Measurements from ENCODE around the gene HOXA13.

HOXA13 gene

DNA sequence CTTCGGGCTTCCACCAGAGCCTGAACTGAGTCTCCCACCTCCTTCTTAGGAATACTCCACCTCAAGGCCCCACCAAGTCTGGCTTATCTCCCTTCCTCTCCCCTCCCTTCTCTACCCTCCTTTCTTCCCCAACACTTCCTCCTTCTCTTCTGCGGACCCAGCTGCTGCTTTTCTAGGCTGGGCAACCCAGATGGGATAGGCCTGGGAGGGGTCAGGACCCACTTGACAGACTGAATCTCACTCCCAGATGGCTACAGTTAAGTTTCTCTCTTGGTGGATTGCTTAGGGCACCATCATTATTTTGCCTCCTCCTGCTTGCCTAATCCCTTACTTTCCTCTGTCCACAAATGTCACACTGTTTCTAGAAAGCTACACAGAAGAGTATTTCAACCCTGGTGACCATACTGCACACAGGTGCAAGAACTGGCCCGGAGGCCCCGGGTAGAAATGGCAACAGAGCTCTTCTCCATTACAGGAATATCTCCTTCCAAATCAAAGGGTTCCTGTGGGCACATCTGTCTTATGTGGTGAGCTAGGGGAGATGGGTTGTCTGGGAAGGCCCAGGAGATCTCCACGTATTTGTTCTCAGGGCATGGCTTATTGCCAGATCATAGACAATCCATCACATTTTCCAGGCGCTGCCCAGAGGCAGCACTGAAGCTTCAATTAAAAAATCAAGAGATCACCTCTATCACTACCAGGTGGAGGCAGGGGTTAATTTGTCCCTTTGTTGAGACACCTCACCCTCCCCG is 9.7 kb downstream of the HOXA13 start (continued):
- TF ChIP-seq, protein P1, sequence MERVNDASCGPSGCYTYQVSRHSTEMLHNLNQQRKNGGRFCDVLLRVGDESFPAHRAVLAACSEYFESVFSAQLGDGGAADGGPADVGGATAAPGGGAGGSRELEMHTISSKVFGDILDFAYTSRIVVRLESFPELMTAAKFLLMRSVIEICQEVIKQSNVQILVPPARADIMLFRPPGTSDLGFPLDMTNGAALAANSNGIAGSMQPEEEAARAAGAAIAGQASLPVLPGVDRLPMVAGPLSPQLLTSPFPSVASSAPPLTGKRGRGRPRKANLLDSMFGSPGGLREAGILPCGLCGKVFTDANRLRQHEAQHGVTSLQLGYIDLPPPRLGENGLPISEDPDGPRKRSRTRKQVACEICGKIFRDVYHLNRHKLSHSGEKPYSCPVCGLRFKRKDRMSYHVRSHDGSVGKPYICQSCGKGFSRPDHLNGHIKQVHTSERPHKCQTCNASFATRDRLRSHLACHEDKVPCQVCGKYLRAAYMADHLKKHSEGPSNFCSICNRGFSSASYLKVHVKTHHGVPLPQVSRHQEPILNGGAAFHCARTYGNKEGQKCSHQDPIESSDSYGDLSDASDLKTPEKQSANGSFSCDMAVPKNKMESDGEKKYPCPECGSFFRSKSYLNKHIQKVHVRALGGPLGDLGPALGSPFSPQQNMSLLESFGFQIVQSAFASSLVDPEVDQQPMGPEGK (tag by site-specific recombination; IDR thresholded peaks at IDR 0.05), result 0 out of 2 replicates have a peak, but pooled peaks have one; percentile 23
- TF ChIP-seq ZNF629 (tag by site-specific recombination; IDR thresholded peaks at IDR 0.05) (no peak), ZNF366 (tag by site-specific recombination; conservative IDR thresholded peaks at IDR 0.05) (peak; percentile 65), PRDM1 (tag by site-specific recombination; IDR thresholded peaks at IDR 0.05) (peak; percentile 18; the same call in 1 of the 2 replicates)

DNA sequence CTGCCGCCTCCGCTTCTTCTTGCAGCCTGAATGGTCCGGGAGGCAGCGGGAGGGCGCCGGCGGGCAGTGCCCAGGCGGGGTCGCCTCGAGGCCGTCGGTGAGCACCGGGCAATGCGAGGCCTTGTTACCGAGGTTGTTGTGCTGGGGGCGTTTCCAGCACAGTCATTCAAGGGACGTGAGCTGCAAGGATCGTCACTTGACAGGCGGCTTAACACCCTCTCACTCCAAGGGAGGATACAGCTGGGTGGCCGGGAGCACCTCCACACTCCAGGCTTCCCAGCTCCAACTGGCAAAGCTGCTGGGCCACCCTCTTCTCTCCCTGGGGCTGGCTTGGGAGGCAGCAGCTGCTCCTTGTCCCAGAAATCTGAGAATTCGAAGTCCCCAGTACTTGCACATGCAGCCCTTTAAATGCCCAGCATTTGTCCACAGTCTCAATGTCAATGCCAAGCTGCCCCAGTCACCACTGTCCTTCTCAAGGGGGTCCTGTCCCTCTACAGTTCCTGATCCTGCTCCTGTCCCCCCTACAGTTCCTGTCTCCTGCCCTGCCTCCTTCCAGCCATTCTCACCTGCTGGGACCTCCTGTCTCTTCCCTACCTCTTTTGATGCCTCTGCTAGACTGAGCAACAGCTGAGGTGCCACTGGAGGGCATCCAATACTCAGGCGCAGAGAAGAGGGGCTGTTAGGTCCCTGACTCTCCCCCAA is 10.4 kb downstream of the HOXA13 start:
- CTCF ChIA-PET, result interaction anchor here (0.6 to 1.2 kb wide), 4 partner anchors 10 to 534 kb away, joined by 3 read pairs; no protein-coding TSS in a partner anchor
- TF ChIP-seq ZXDB (tag by site-specific recombination; IDR thresholded peaks at IDR 0.05), result 0 out of 2 replicates have a peak, but pooled peaks have one; percentile 13
- no peak for TF ChIP-seq ZNF521 (tag by site-specific recombination; IDR thresholded peaks at IDR 0.05)
- peak; percentile 45; the same call in 1 of the 2 replicates for TF ChIP-seq SCRT2 (tag by site-specific recombination; IDR thresholded peaks at IDR 0.05)
- TF ChIP-seq ZNF513 (tag by site-specific recombination; IDR thresholded peaks at IDR 0.05), result no peak
- peak; percentile 56; the same call in 1 of the 2 replicates for TF ChIP-seq ZNF423 (tag by site-specific recombination; IDR thresholded peaks at IDR 0.05)
- no peak for TF ChIP-seq ZNF621 (tag by site-specific recombination; IDR thresholded peaks at IDR 0.05)
- no peak for TF ChIP-seq ZNF645 (tag by site-specific recombination; IDR thresholded peaks at IDR 0.05)
- TF ChIP-seq ZBTB8A (tag by site-specific recombination; IDR thresholded peaks at IDR 0.05), result peak; percentile 41
- TF ChIP-seq ZNF138 (tag by site-specific recombination; IDR thresholded peaks at IDR 0.05; ENCODE audit: borderline replicate concordance), result no peak
- peak; percentile 55 for TF ChIP-seq WT1 (tag by site-specific recombination; IDR thresholded peaks at IDR 0.05)
- no peak for TF ChIP-seq ZNF518A (tag by site-specific recombination; conservative IDR thresholded peaks at IDR 0.05; ENCODE audit: low read depth)
- no peak for TF ChIP-seq MZF1 (tag by site-specific recombination; IDR thresholded peaks at IDR 0.05; ENCODE audit: borderline replicate concordance)
- peak; percentile 60 for TF ChIP-seq ZIC2 (tag by site-specific recombination; IDR thresholded peaks at IDR 0.05)
- no peak for TF ChIP-seq ZNF544 (tag by site-specific recombination; IDR thresholded peaks at IDR 0.05)
- TF ChIP-seq ZBTB26 (tag by site-specific recombination; optimal IDR thresholded peaks at IDR 0.05), result peak; percentile 21
- TF ChIP-seq, protein P2, sequence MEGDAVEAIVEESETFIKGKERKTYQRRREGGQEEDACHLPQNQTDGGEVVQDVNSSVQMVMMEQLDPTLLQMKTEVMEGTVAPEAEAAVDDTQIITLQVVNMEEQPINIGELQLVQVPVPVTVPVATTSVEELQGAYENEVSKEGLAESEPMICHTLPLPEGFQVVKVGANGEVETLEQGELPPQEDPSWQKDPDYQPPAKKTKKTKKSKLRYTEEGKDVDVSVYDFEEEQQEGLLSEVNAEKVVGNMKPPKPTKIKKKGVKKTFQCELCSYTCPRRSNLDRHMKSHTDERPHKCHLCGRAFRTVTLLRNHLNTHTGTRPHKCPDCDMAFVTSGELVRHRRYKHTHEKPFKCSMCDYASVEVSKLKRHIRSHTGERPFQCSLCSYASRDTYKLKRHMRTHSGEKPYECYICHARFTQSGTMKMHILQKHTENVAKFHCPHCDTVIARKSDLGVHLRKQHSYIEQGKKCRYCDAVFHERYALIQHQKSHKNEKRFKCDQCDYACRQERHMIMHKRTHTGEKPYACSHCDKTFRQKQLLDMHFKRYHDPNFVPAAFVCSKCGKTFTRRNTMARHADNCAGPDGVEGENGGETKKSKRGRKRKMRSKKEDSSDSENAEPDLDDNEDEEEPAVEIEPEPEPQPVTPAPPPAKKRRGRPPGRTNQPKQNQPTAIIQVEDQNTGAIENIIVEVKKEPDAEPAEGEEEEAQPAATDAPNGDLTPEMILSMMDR (tag by site-specific recombination; IDR thresholded peaks at IDR 0.05), result peak; percentile 37; the same call in 1 of the 2 replicates
- peak; percentile 38 for TF ChIP-seq SP2 (tag by site-specific recombination; IDR thresholded peaks at IDR 0.05)

More for the DNA sequence above, 10.4 kb downstream of the HOXA13 start:
- Histone ChIP-seq H3K27ac (ENCODE audit: extremely low read depth, low read depth, low read length) (no peak overlapping the region), H3K4me1 (ENCODE audit: control insufficient read depth, insufficient read depth, low read length) (peaks cover 23% of the 10 kb centered on the region), H3K9me3 (ENCODE audit: control insufficient read depth, insufficient read depth, low read depth, low read length) (no peaks in the 10 kb centered on the region), H3K4me3 (ENCODE audit: low read depth, low read length) (no peak overlapping the region), H3K36me3 (ENCODE audit: control insufficient read depth in 2 of 2, insufficient read depth in 1 of 2, low read length in 2 of 2) (peaks cover 7 to 19% of the 10 kb centered on the region in 2 experiments; a peak in 2 of 3 replicates)
- POLR2A ChIA-PET, result interaction anchor here (1.6 to 2.3 kb wide), 2 partner anchors 9 to 10 kb away, joined by 8 read pairs; partner anchors contain the start of gene HOXA13
